GM12865 (cell line): ENCODE data around the gene MED10.

Source experiments
- DNase-seq: peaks from one replicate; pipeline ENCODE4 v3.0.0; 2010; ENCODE audit warnings: low read depth
- H3K4me3 ChIP-seq: 2 replicates; pipeline ENCODE4 v1.5.1; 2011; ENCODE audit warnings: mild to moderate bottlenecking, low read depth, low read length, control low read depth
- CTCF ChIP-seq: IDR thresholded peaks from 2 replicates; pipeline ENCODE4 v1.5.1; 2011; ENCODE audit warnings: low read length, control low read depth, low read depth, inconsistent platforms; ENCODE audit not compliant: insufficient read depth; ENCODE audit errors: missing control alignments

The MED10 gene

GRCh38 chr5:6418679-6419276, 40.4 kb upstream of the MED10 start:
- TF ChIP-seq CTCF = no peak
- DNase-seq = no peak
- no peak overlapping the region for H3K4me3 ChIP-seq

- DNase-seq = no peak
- TF ChIP-seq CTCF = no peak
Measured at GRCh38 chr5:6417657-6418056, 39.3 kb upstream of the MED10 start.

GRCh38 chr5:6412811-6413210, 34.5 kb upstream of the MED10 start:
- H3K4me3 ChIP-seq = no peak overlapping the region
- DNase-seq = no peak
- TF ChIP-seq CTCF = no peak

More at GRCh38 chr5:6417657-6418056, 39.3 kb upstream of the MED10 start:
- H3K4me3 ChIP-seq = no peak overlapping the region

- TF ChIP-seq CTCF = no peak
- no peak overlapping the region for H3K4me3 ChIP-seq
- DNase-seq = no peak
Measured at GRCh38 chr5:6411141-6411540, 32.8 kb upstream of the MED10 start.

GRCh38 chr5:6410421-6410820, 32.1 kb upstream of the MED10 start:
- no peak overlapping the region for H3K4me3 ChIP-seq
- DNase-seq = no peak
- TF ChIP-seq CTCF = no peak

GRCh38 chr5:6408627-6409446, 30.5 kb upstream of the MED10 start:
- no peak overlapping the region for H3K4me3 ChIP-seq
- no peak for TF ChIP-seq CTCF
- no peak for DNase-seq
